Panc1 (cell line): Measurements from ENCODE around the gene RUNX1. TPM values are rescaled to one million over a fixed set of nuclear protein-coding genes. Genes with fewer than 3 reads are reported as not detected.

ENCODE experiments used
- ATAC-seq: fragments of 200-7000 bp; cut with Tn5 transposase; 2 replicates; pipeline ENCODE4 v1.9.1; 2020; ENCODE audit warnings: mild to moderate bottlenecking, moderate library complexity
- BruUV-seq: library from RNA; stranded (reverse); fragments of 400-500 nt; replicated peaks from 2 replicates; lab custom pipeline; 2021; lab: Mats Ljungman, UMichigan
- CTCF ChIA-PET: fragments of 300-600 bp; sonication (Branson Sonifier 250); formaldehyde crosslinking; loops from one replicate; lab custom pipeline; 2022; ENCODE audit warnings: antibody characterized with exemption; lab: Charles Lee
- POLR2A ChIA-PET: fragments of 300-600 bp; sonication (Branson Sonifier 250); formaldehyde crosslinking; loops from one replicate; lab custom pipeline; 2022; ENCODE audit warnings: antibody characterized with exemption; lab: Charles Lee
- DNase-seq: peaks from one replicate; pipeline ENCODE4 v3.0.0-alpha.2; 2010; ENCODE audit warnings: low read depth, low spot score
- H3K27ac ChIP-seq: 2 replicates; pipeline ENCODE4 v1.5.1; 2011; ENCODE audit warnings: mild to moderate bottlenecking, low read length, inconsistent platforms
- H3K27me3 ChIP-seq: fragments of 200-500 bp; sonication (Bioruptor generic); 2 replicates; pipeline ENCODE4 v1.6.0; 2014; ENCODE audit warnings: low read length, inconsistent platforms; ENCODE audit not compliant: control insufficient read depth, insufficient read depth
- H3K36me3 ChIP-seq: fragments of 200-500 bp; sonication (Bioruptor generic); 2 replicates; pipeline ENCODE4 v1.5.1; 2014; ENCODE audit warnings: inconsistent platforms, mild to moderate bottlenecking, low read length, moderate library complexity; ENCODE audit not compliant: control insufficient read depth, insufficient read depth
- H3K4me1 ChIP-seq: 2 replicates; pipeline ENCODE4 v1.5.1; 2011; ENCODE audit warnings: inconsistent platforms, mild to moderate bottlenecking, low read length, moderate library complexity; ENCODE audit not compliant: control insufficient read depth, insufficient read depth
- H3K4me3 ChIP-seq, 2 experiments: 2 replicates each; pipeline ENCODE4 v1.5.1; 2011 to 2012; ENCODE audit warnings: low read depth in 2 of 2, low read length in 2 of 2, mild to moderate bottlenecking in 2 of 2, inconsistent platforms in 1 of 2, moderate library complexity in 1 of 2
- H3K9me3 ChIP-seq: fragments of 200-500 bp; sonication (Bioruptor generic); 2 replicates; pipeline ENCODE4 v1.5.1; 2014; ENCODE audit warnings: low read depth, mild to moderate bottlenecking, inconsistent platforms, low read length, moderate library complexity; ENCODE audit not compliant: control insufficient read depth, insufficient read depth
- CTCF ChIP-seq: fragments of 450-650 bp; IDR thresholded peaks from 2 replicates; pipeline ENCODE4 v1.5.1; 2017; ENCODE audit warnings: mild to moderate bottlenecking
- POLR2AphosphoS5 ChIP-seq: IDR thresholded peaks from 2 replicates; pipeline ENCODE4 v1.6.1; 2012; ENCODE audit warnings: mild to moderate bottlenecking, low read depth, low read length, moderate library complexity
- REST ChIP-seq, 2 experiments: IDR thresholded peaks; 2 replicates each; pipeline ENCODE4 v1.6.1; 2011 to 2012; ENCODE audit warnings: low read depth in 2 of 2, control low read depth in 1 of 2, low read length in 1 of 2, mild to moderate bottlenecking in 1 of 2, moderate library complexity in 1 of 2; ENCODE audit not compliant: insufficient read depth in 1 of 2
- SIN3A ChIP-seq: IDR thresholded peaks from 2 replicates; pipeline ENCODE4 v1.6.1; 2012; ENCODE audit warnings: low read depth, mild to moderate bottlenecking, low read length, moderate library complexity, borderline replicate concordance; ENCODE audit not compliant: insufficient read depth
- TCF7L2 ChIP-seq: IDR thresholded peaks from 2 replicates; pipeline ENCODE4 v1.6.1; 2011; ENCODE audit warnings: mild to moderate bottlenecking, low read depth, low read length, inconsistent platforms
- in situ Hi-C: cut with HindIII; loops from 2 replicates; pipeline ENCODE4 v1.10.0; 2016; ENCODE audit warnings: low sequenced_read_pairs, low pct_unique_long_range_greater_than_20kb
- intact Hi-C: fragments of 100-400 bp; cut with micrococcal nuclease; formaldehyde crosslinking; loops from one replicate; pipeline ENCODE4 v1.10.0; 2022; ENCODE audit not compliant: unreplicated experiment
- total RNA-seq: library from RNA; stranded (reverse); gene quantifications from one replicate; pipeline ENCODE4 v1.2.1, GENCODE V29; 2021; ENCODE audit not compliant: unreplicated experiment

Gene RUNX1
- total RNA-seq, 1 experiment from 2014 or later = 22.4 TPM

GRCh38 chr21:34990842-34991241 lies 58.3 kb downstream of the RUNX1 start:
- ChIA-PET CTCF (no interaction called here), POLR2A (no interaction called here)
- no peak overlapping the region for H3K27ac ChIP-seq
- TF ChIP-seq TCF7L2 (no peak), SIN3A (no peak), REST (IDR thresholded peaks at IDR 0.05; ENCODE audit: insufficient read depth in 1 of 2, low read depth in 2 of 2, low read length in 1 of 2) (no peak), POLR2AphosphoS5 (no peak), CTCF (no peak)
- no TSS peak for BruUV-seq
- no peak overlapping the region for H3K4me3 ChIP-seq
- in situ Hi-C loops (no loop called here), intact Hi-C loops (no loop called here)
- H3K9me3 ChIP-seq = no peaks in the 10 kb centered on the region
- no peaks in the 10 kb centered on the region for H3K36me3 ChIP-seq
- no peak for ATAC-seq
- DNase-seq = no peak
- H3K27me3 ChIP-seq = no peaks in the 10 kb centered on the region
- H3K4me1 ChIP-seq = no peaks in the 10 kb centered on the region

DNA sequence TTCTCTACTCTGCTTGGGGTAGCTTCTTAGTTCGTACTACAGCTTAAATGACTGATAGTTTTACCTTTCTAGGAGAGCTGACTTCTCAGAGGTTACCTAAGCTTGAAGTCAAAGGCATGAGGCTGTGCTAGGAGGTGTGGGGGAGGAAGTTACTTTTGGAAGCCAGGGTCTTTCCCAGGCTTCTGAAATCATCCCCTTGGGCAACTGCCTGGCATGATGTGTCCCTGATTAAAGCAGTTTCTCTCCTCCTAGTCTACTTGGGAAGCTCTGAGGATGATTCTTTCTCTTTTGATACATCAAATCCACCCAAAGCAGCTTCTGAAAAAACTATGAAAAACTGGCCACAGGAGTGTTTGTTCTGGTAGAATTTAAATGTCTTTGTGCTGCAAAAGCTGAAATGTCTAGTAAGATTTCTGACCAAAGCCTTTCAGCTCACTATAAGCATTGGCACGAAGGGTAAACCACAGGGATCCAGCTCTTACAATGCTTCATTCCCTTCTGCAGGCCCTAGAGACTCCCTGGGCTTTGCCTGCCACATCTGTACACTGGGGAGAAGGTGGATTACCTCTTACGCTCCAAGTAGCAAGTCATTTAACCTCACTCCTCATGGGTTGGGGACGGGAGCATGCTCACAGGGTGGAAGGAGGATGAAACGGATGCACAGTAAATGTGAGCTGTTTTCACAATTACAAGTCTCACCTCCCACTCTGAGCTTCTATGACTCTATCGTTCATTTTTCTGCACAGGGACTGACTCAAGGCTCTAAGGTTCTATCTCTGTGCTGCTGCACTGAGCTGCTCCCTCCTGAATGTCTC lies 59.6 kb downstream of the RUNX1 start:
- intact Hi-C loops (no loop called here), in situ Hi-C loops (no loop called here)
- Histone ChIP-seq H3K27ac (no peak overlapping the region), H3K4me3 (no peak overlapping the region), H3K27me3 (no peaks in the 10 kb centered on the region), H3K36me3 (no peaks in the 10 kb centered on the region), H3K4me1 (no peaks in the 10 kb centered on the region), H3K9me3 (no peaks in the 10 kb centered on the region)
- DNase-seq = no peak
- CTCF ChIA-PET = no interaction called here
- POLR2A ChIA-PET = no interaction called here
- TF ChIP-seq CTCF = no peak
- TF ChIP-seq TCF7L2 = no peak
- BruUV-seq = no TSS peak
- ATAC-seq = no peak
